ENCODE results near the gene NR0B1.

The NR0B1 gene

GRCh38 chrX:30309139-30309571 is at the start of gene NR0B1:
TSS of gene NR0B1 (minus strand) at chrX:30309390. CDS start at chrX:30309363, 27 bp downstream.
- no peak within 1 kb of the TSS for H3K4me3 ChIP-seq (ENCODE audit: low read length)
- H3K9me3 ChIP-seq (ENCODE audit: low read length): no peaks in the 10 kb centered on the region
- no peaks in the 10 kb centered on the region for H3K4me1 ChIP-seq (ENCODE audit: insufficient read depth, low read length)
- H2AFZ ChIP-seq (ENCODE audit: low read depth, low read length): no peak within 1 kb of the TSS
- H3K27me3 ChIP-seq (ENCODE audit: insufficient read depth, low read length): peaks cover 32% of the 10 kb centered on the region
- no peaks in the 10 kb centered on the region for H3K36me3 ChIP-seq (ENCODE audit: insufficient read depth, low read length)

GRCh38 chrX:30349946-30350345 is 40.8 kb upstream of the NR0B1 start:
- Histone ChIP-seq H3K4me3 (ENCODE audit: low read length) (no peak overlapping the region), H2AFZ (ENCODE audit: low read depth, low read length) (no peak overlapping the region), H3K9me3 (ENCODE audit: low read length) (no peaks in the 10 kb centered on the region), H3K27me3 (ENCODE audit: insufficient read depth, low read length) (no peaks in the 10 kb centered on the region), H3K4me1 (ENCODE audit: insufficient read depth, low read length) (no peaks in the 10 kb centered on the region), H3K36me3 (ENCODE audit: insufficient read depth, low read length) (no peaks in the 10 kb centered on the region)

- Histone ChIP-seq H3K36me3 (ENCODE audit: insufficient read depth, low read length) (no peaks in the 10 kb centered on the region), H3K4me3 (ENCODE audit: low read length) (no peak overlapping the region), H3K9me3 (ENCODE audit: low read length) (no peaks in the 10 kb centered on the region), H3K4me1 (ENCODE audit: insufficient read depth, low read length) (no peaks in the 10 kb centered on the region), H2AFZ (ENCODE audit: low read depth, low read length) (no peak overlapping the region), H3K27me3 (ENCODE audit: insufficient read depth, low read length) (no peaks in the 10 kb centered on the region)
Measured at GRCh38 chrX:30343206-30343605, 34.0 kb upstream of the NR0B1 start.

- no peaks in the 10 kb centered on the region for H3K36me3 ChIP-seq (ENCODE audit: insufficient read depth, low read length)
- H3K27me3 ChIP-seq (ENCODE audit: insufficient read depth, low read length): no peaks in the 10 kb centered on the region
- no peaks in the 10 kb centered on the region for H3K9me3 ChIP-seq (ENCODE audit: low read length)
- H3K4me3 ChIP-seq (ENCODE audit: low read length): no peak overlapping the region
- H3K4me1 ChIP-seq (ENCODE audit: insufficient read depth, low read length): no peaks in the 10 kb centered on the region
- H2AFZ ChIP-seq (ENCODE audit: low read depth, low read length): no peak overlapping the region
Measured at GRCh38 chrX:30340753-30341152, 31.6 kb upstream of the NR0B1 start.

GRCh38 chrX:30327762-30328161 is 18.6 kb upstream of the NR0B1 start:
- H3K4me3 ChIP-seq (ENCODE audit: low read length): no peak overlapping the region
- H3K4me1 ChIP-seq (ENCODE audit: insufficient read depth, low read length): no peaks in the 10 kb centered on the region
- H2AFZ ChIP-seq (ENCODE audit: low read depth, low read length): no peak overlapping the region
- no peaks in the 10 kb centered on the region for H3K27me3 ChIP-seq (ENCODE audit: insufficient read depth, low read length)
- H3K9me3 ChIP-seq (ENCODE audit: low read length): no peaks in the 10 kb centered on the region
- no peaks in the 10 kb centered on the region for H3K36me3 ChIP-seq (ENCODE audit: insufficient read depth, low read length)

- Histone ChIP-seq H3K4me1 (ENCODE audit: insufficient read depth, low read length) (no peaks in the 10 kb centered on the region), H3K36me3 (ENCODE audit: insufficient read depth, low read length) (no peaks in the 10 kb centered on the region), H2AFZ (ENCODE audit: low read depth, low read length) (no peak overlapping the region), H3K9me3 (ENCODE audit: low read length) (no peaks in the 10 kb centered on the region), H3K27me3 (ENCODE audit: insufficient read depth, low read length) (no peaks in the 10 kb centered on the region), H3K4me3 (ENCODE audit: low read length) (no peak overlapping the region)
Measured at GRCh38 chrX:30317308-30317707, 8.1 kb upstream of the NR0B1 start.

- Histone ChIP-seq H3K4me3 (ENCODE audit: low read length) (no peak overlapping the region), H3K4me1 (ENCODE audit: insufficient read depth, low read length) (no peaks in the 10 kb centered on the region), H3K36me3 (ENCODE audit: insufficient read depth, low read length) (no peaks in the 10 kb centered on the region), H3K27me3 (ENCODE audit: insufficient read depth, low read length) (peaks cover 24% of the 10 kb centered on the region), H3K9me3 (ENCODE audit: low read length) (no peaks in the 10 kb centered on the region), H2AFZ (ENCODE audit: low read depth, low read length) (no peak overlapping the region)
Measured at GRCh38 chrX:30313322-30313721, 4.1 kb upstream of the NR0B1 start.

GRCh38 chrX:30312858-30313257 is 3.7 kb upstream of the NR0B1 start:
- Histone ChIP-seq H2AFZ (ENCODE audit: low read depth, low read length) (no peak overlapping the region), H3K27me3 (ENCODE audit: insufficient read depth, low read length) (peaks cover 28% of the 10 kb centered on the region), H3K36me3 (ENCODE audit: insufficient read depth, low read length) (no peaks in the 10 kb centered on the region), H3K4me3 (ENCODE audit: low read length) (no peak overlapping the region), H3K9me3 (ENCODE audit: low read length) (no peaks in the 10 kb centered on the region), H3K4me1 (ENCODE audit: insufficient read depth, low read length) (no peaks in the 10 kb centered on the region)

GRCh38 chrX:30310429-30311206 is 1.4 kb upstream of the NR0B1 start:
- no peaks in the 10 kb centered on the region for H3K4me1 ChIP-seq (ENCODE audit: insufficient read depth, low read length)
- H3K27me3 ChIP-seq (ENCODE audit: insufficient read depth, low read length): peaks cover 32% of the 10 kb centered on the region
- no peaks in the 10 kb centered on the region for H3K9me3 ChIP-seq (ENCODE audit: low read length)
- H3K4me3 ChIP-seq (ENCODE audit: low read length): no peak overlapping the region
- H2AFZ ChIP-seq (ENCODE audit: low read depth, low read length): no peak overlapping the region
- H3K36me3 ChIP-seq (ENCODE audit: insufficient read depth, low read length): no peaks in the 10 kb centered on the region

GRCh38 chrX:30308263-30309138 is 689 bp downstream of the NR0B1 start:
- no peaks in the 10 kb centered on the region for H3K36me3 ChIP-seq (ENCODE audit: insufficient read depth, low read length)
- H2AFZ ChIP-seq (ENCODE audit: low read depth, low read length): no peak overlapping the region
- no peaks in the 10 kb centered on the region for H3K4me1 ChIP-seq (ENCODE audit: insufficient read depth, low read length)
- H3K9me3 ChIP-seq (ENCODE audit: low read length): no peaks in the 10 kb centered on the region
- no peak overlapping the region for H3K4me3 ChIP-seq (ENCODE audit: low read length)
- peaks cover 32% of the 10 kb centered on the region for H3K27me3 ChIP-seq (ENCODE audit: insufficient read depth, low read length)

- Histone ChIP-seq H2AFZ (ENCODE audit: low read depth, low read length) (no peak overlapping the region), H3K4me3 (ENCODE audit: low read length) (no peak overlapping the region), H3K36me3 (ENCODE audit: insufficient read depth, low read length) (no peaks in the 10 kb centered on the region), H3K9me3 (ENCODE audit: low read length) (no peaks in the 10 kb centered on the region), H3K27me3 (ENCODE audit: insufficient read depth, low read length) (peaks cover 32% of the 10 kb centered on the region), H3K4me1 (ENCODE audit: insufficient read depth, low read length) (no peaks in the 10 kb centered on the region)
Measured at GRCh38 chrX:30307466-30307865, 1.7 kb downstream of the NR0B1 start.

- H2AFZ ChIP-seq (ENCODE audit: low read depth, low read length): no peak overlapping the region
- H3K4me3 ChIP-seq (ENCODE audit: low read length): no peak overlapping the region
- H3K9me3 ChIP-seq (ENCODE audit: low read length): no peaks in the 10 kb centered on the region
- H3K36me3 ChIP-seq (ENCODE audit: insufficient read depth, low read length): no peaks in the 10 kb centered on the region
- no peaks in the 10 kb centered on the region for H3K4me1 ChIP-seq (ENCODE audit: insufficient read depth, low read length)
- H3K27me3 ChIP-seq (ENCODE audit: insufficient read depth, low read length): peaks cover 21% of the 10 kb centered on the region
Measured at GRCh38 chrX:30304866-30305265, 4.3 kb downstream of the NR0B1 start.

GRCh38 chrX:30302956-30303355 is 6.2 kb downstream of the NR0B1 start:
- H3K9me3 ChIP-seq (ENCODE audit: low read length): no peaks in the 10 kb centered on the region
- no peak overlapping the region for H3K4me3 ChIP-seq (ENCODE audit: low read length)
- no peaks in the 10 kb centered on the region for H3K36me3 ChIP-seq (ENCODE audit: insufficient read depth, low read length)
- H3K4me1 ChIP-seq (ENCODE audit: insufficient read depth, low read length): no peaks in the 10 kb centered on the region
- H2AFZ ChIP-seq (ENCODE audit: low read depth, low read length): no peak overlapping the region
- peaks cover 4% of the 10 kb centered on the region for H3K27me3 ChIP-seq (ENCODE audit: insufficient read depth, low read length)

Data from neuron (in vitro differentiated cells).